Stimulated activated CD8-positive, alpha-beta memory T cell treated with anti-CD3 and anti-CD28 coated beads, Interleukin-15, amount 100 ng/mL, for 24 hours (primary cell): ENCODE measurements around the gene NDUFS1.
"Not testable (repeated sequence)": the region's sequence is repeated elsewhere in the genome, so short reads cannot be mapped to it uniquely, and the experiment has no call there.

Experiments used
- DNase-seq: peaks from one replicate; pipeline ENCODE4 v3.0.0-alpha.2; 2020; ENCODE audit warnings: low read depth

Gene NDUFS1

DNA sequence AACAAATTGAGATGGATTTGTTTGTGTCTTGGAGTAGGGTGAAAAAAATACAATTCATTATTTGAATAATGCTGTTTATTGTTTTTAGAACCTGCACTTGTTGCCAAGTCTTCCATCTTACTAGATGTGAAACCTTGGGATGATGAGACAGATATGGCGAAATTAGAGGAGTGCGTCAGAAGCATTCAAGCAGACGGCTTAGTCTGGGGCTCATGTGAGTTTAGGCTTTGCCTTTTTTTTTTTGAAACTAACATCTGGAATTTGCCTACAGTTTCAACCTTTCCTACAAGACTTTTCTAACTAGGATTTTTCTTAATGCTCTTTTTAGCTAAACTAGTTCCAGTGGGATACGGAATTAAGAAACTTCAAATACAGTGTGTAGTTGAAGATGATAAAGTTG, 3.2 kb upstream of the NDUFS1 start:
- not testable (repeated sequence) for DNase-seq

DNA sequence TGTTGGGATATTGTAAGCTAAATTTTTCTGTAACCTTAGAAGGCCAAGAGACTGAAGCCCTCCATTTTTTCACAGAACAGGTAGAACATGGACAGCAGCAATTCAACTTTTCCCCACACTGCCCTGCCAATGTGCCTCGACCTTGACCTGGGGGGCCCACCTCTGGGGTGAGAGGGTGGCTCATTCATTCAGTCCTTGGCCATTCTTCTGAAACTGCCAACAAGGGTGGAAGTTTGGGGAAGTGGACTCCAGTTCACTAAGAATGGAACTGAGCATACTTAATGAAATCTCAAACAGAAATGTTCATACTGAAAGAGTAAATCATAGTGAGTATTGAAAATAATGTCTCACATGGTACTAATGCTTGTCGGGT, 1.5 kb upstream of the NDUFS1 start:
- no peak for DNase-seq

DNA sequence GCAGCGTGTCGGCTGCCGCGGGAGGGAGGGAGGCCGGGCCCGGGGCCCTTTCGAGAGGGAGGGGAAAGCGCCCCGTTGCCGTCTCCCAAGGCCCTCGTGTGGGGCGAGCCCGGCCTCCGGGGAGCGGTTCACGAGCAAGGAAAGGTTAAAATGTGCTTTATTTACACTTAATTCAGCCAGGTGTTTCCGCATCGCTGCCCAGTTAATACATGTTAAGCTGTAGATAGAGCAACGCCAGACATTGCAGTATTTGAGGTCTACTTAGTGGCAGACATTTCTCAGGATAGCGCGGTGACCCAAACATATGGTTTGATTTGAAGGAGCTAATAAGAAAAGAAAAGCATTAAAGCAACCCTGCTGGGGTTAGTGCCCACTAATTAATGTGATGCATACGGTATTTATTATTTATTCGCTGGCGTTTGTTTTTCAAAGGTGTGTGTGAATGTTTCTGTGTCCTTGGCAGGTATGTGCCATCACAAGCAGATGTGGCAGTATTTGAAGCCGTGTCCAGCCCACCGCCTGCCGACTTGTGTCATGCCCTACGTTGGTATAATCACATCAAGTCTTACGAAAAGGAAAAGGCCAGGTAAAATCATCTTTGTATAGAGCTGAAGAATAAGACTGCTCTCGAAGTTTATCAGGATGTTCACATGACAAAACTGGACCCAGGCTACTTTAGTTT, 1.0 kb upstream of the NDUFS1 start:
- DNase-seq: no peak

DNA sequence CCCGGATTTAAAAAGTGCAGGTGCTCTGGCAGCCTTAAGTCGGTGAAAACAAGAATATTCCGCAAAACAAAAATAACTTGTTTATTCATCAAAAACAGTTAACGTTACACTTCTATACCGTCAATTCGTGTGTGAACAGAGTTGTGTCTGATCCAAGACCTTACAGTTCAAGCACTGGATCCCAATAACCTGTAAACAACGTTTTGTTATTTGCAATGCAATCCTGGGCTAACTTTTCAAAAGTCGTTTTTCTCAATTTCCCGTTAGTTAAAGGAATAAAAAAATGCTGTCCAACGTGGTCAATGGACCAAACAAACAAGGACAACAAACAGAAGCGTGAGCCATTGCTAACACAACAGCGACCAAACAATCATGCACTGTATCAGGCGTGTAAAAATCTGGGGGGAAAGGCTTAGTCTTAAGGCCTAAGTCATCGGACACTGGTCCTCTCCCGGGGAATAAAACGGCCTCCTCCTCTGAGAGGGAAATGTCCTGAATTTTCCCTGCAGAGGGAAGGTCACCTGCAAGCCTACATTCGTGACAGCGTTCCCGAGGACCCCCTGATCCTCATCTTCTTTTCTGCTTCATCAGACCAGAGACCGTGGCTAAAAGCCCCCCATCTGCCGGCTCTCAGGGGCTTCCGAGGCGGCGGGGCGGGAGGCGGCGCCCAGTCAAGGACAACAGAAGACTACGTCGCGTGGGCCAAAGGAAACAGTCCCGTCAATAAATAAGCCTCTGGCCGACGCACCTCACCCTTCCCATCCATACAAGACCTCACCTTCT, 490 bp downstream of the NDUFS1 start:
- DNase-seq: no peak

DNA sequence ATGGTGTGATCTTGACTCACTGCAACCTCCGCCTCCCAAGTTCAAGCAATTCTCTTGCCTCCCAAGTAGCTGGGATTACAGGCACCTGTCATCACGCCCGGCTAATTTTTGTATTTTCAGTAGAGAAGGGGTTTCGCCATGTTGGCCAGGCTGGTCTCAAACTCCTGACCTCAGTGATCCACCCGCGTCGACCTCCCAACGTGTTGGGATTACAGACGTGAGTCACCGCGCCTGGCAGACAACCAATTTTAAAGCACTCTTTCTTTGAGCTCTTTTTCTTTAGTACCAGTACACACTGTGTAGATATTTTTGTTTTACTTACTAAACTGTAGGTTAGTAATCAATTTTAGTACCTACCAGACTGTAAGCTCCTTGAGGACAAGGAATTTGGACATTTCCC, 2.2 kb downstream of the NDUFS1 start:
- DNase-seq: not testable (repeated sequence)

DNA sequence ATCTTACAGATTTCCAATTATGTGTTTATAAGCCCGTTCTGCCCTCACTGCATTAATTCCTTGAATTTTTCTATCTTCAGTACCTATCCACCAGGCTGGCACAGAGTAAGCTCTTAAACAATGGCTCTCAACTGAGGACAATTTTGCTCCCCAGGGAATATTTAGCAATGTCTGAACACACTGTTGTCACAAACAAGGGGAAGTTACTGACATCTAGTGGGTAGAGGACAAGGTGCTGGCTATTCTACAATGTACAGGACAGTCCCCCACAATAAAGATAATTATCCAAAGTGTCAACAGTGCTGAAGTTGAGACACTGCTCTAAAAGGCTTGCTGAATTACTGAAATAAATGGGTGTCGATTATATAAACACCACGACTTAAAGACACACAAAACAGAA, 5.0 kb downstream of the NDUFS1 start:
- no peak for DNase-seq

DNA sequence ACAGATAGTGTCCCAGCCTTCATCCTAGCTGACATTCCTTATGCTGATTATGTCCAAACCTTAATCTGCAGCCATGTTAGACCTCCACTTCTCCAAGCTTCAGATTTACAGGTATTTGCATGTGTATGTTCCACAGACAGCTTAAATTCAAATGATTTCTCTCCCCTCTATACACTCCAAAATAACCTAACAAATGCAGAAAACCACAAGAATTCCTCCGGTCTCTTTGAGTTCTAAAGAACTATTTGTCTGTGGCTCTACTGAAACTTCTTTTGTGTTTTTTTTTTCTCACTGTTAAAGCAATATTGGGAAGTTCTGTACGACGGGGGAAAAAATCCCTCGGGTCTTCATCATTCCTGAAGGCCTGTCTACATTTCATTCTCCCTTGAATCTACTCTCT, 8.6 kb downstream of the NDUFS1 start:
- DNase-seq: no peak

DNA sequence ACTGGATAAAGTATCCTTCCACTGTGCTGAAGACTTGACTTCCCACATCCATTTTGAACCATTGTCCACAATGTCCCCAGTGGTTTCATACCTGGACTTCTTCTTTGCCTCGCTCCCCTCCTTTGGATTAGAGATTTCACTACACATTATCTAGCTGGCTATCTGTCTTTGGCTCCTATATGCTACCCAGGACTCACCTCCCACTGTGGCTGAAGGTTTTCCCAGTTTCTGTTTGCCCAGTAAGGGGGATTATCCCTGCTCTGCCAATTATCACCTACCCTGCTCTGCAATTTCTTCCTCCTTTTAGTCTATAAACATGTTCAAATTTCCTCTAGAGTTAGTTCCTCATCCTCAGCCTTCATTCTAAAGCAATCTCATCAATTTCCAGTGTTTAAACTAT, 9.1 kb downstream of the NDUFS1 start:
- DNase-seq: no peak

DNA sequence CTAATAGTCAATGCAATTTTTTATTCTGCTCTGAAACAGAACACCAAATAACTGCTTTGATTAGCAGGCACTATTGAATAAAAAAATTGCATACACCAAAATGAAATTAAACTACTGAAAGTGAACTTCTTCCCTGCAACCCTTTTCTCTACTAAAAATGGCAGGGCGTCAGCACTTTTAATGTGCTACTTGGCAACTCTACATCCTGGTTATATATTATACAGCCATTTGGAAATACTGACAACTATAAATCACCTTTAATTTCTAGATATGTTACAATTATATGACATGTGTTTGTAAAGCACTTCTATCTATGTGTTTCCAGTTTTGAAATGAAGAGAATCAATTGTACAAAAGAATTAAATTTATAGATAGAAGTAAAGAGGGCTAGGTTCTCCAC, 9.9 kb downstream of the NDUFS1 start:
- no peak for DNase-seq

DNA sequence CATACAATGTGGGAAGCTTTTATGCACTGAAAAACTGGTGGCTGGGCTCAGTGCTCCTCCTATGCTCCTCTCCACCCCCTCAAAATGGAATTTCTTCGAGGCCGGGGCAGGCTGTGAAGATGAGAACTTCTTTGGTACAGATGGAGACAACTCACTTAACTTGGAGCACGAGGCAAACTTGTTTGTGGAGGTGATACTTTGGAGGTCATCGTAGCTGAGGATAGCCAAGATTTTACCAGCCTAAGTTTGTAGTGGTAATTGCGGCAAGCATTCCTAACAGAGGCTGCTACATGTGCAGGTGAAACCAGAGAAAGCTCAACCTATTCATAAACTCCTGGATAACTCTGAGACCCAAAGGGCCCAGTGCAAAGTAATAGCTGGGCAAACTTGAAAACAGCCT, 13.6 kb downstream of the NDUFS1 start:
- no peak for DNase-seq

DNA sequence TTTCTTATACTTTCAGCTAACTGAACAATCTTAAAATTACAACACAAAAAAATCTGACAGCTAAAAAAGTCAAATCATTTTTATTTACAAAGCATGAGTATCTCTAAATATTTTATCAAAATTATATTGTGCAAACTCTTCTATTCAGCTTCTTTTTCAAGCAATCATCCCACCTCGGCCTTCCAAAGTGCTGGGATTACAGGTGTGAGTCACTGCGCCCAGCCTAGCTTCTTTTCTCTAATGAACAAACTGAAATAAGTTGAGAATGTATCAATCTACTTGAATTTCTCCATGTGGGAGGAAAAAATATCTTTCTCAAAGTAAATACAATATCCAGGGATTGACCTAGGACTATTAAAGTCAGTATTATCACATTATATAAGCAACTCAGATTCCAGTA, 14.9 kb downstream of the NDUFS1 start:
- DNase-seq: no peak

DNA sequence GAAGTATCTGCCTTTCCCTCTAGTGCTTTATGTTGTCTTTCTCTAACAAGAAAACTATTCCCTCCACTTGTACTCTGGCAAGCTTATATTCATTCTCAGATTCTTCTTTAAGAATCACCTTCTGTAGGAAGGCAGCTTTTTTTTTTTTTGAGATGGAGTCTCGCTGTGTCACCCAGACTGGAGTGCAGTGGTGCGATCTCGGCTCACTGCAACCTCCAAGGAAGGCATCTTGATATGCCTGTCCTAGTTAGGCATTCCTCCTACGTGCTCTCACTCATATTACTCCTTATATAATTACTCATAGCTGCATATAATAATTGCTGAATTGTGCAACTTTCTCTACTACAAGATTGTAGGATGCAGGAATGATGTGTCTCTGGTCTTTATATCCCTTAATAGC, 15.8 kb downstream of the NDUFS1 start:
- no peak for DNase-seq

DNA sequence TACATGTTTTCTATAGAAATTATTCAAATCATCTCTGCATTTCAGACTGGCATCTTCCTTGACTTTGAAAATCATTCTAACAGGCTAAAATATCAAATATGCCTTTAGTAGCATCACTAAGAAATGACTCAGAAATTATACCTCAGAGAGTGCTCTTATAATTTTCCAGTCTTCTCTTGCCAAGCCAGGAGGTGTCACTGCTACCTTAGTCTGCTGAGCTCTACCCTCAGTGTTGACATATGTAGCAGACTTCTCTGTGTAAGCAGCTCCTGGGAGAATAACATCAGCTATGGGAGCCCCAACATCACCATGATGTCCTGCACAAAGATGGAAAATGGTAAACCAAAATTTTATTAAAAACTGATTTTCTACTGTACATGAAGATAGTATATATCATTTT, 31.6 kb downstream of the NDUFS1 start:
- DNase-seq: no peak

DNA sequence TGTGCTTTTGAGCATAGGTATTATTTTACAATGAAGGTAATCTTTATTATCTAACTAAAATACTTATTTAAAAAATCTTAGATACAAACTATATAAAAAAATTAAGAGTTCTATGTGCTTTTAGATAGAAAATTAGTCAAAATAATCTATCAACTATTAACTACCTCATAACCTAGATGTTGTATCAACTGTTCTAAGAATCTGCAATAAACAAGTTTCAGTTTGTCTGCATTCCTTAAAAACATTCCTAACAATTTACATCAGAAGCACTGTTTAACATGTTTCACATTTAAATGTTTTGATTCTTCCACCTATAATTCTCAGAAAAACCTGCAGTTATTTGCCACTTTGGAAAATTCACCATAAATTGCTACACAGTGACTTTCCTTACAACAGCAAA, 33.3 kb downstream of the NDUFS1 start:
- DNase-seq: no peak

DNA sequence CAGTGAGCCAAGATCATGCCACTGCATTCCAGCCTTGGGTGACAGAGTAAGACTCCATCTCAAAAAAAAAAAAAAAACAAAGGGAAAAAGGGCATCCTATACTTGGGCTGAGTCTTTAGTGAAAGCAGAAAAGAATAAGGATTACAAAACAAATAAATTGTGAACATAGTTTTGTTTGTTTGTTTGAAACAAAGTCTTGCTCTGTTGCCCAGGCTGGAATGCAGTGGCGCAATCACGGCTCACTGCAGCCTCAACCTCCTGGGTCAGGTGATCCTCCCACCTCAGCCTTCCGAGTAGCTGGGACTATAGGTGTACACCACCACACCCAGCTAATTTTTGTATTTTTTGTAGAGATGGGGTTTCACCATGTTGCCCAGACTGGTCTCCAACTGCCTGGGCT, 36.7 kb downstream of the NDUFS1 start:
- not testable (repeated sequence) for DNase-seq

DNA sequence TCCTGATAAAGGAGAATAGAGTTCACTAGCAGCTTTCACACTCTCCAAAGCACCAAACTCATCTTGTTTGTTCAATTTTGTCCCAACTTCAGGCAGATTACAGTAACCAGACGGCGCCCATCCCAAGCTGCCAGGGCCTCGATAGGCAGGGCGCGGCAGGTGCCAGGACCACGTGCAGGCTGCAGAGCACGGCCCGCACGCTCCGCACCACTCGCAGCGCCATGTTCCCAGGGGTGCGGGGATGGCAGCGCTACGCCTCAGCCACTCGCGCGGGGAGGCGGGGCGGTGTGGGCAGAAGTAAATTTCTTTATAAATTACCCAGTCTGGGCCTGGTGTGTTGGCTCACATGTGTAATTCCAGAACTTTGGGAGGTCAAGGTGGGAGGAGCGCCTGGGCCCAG, 43.0 kb downstream of the NDUFS1 start:
- no peak for DNase-seq

DNA sequence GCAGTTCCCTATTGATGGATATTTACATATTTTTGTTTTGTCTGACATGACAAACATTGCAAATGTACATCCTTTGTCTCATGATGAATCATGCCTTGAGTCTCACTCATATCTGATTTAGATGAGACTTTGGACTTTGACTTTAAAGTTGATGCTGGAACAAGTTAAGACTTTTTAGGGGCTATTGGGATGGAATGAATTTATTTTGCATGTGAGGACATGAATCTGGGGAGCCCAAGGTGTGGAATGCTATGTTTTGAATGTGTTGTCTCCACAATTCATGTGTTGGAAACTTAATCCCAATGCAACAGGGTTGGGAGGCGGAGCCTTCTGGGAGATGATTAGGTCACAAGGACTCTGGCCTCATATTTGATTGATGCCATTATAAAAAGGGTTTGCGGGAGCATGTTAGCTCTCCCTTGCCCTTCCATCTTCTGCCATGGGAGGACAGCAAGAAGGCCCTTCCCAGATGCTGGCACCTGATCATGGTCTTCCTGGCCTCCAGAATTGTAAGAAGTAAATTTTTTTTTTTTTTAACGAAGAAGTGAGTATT, 44.1 kb downstream of the NDUFS1 start:
- DNase-seq: no peak

DNA sequence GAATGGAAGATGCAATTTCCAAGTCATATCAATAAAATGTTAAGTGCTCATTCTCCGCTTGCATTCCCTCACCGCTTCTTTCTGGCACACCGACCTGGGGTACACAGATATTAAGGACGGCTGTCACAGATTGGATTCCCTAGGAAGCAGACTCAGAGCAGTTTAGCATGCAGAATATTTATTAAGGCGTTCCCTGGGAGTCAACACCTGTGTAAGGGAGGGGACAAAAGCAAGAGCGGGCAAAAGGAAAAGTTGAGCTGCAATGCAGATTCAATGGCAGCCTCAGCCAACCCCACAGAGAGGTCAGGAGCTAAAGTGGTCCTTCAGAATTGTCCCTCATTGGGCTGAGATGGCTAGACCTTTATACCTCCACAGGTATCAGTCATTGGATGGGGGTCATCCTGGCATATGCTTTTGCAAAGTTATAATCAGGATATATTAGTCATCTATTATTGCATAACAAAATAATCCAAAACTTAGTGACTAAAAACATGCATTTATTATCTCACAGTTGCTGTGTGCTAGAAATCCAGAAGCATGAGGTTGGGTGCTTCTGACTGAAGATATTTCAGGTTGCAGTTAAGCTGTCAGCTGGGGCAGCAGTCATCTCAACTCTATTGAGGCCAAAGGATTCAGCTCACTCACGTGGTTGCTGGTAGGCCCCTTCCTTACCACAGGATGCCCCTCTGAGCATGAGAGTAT, 46.2 kb downstream of the NDUFS1 start:
- no peak for DNase-seq

DNA sequence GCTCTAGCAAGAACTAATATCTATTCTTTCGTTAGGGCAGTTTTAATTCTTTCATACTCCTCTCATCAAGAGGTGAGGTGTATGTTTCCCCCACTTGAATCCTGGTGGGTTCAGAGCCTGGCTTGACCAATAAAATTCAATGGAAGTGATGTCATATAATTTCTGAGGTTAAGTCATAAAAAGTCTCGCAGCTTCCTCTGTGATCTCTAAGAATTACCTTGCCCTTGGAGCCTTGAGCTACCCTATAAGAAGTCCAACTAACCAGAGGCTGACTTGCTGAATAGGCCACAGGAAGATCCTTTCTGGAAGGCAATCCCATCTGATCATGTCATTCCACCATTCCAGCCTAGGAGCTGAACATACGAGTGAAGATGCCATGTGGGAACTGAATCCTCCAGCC, 47.1 kb downstream of the NDUFS1 start:
- DNase-seq: no peak

DNA sequence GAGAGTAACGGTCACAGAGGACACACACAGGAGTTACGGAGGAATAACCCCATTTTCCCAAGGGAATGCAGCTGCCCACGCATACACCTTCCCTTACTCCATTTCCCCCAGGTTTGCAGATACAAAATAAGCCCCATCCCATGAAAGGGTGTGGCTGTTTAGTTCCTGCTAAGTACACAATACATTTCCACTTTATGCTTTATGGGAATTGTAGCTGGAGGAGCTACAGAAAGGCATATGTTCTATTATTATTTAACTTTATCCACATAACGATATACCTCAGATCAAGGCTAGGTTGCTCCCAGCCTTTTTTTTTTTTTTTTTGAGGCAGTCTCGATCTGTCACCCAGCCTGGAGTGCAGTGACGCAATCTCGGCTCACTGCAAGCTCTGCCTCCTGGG, 50.5 kb downstream of the NDUFS1 start:
- DNase-seq: no peak

DNA sequence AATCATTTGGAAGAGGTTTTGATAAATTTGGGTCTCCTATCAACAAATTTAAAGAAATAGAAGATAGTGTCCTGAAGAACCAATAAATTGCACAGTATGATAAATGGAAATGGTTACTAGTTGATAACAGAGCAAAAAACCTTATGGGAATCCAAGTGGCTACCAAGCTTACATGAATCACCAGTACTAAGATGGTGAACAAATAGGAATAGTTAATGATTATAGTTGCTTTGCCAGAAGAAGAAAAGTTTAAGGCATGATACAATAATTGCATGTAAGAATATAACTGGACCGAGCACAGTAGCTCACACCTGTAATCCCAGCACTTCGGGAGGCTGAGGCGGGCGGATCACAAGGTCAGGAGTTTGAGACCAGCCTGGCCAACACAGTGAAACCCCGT, 53.7 kb downstream of the NDUFS1 start:
- no peak for DNase-seq

DNA sequence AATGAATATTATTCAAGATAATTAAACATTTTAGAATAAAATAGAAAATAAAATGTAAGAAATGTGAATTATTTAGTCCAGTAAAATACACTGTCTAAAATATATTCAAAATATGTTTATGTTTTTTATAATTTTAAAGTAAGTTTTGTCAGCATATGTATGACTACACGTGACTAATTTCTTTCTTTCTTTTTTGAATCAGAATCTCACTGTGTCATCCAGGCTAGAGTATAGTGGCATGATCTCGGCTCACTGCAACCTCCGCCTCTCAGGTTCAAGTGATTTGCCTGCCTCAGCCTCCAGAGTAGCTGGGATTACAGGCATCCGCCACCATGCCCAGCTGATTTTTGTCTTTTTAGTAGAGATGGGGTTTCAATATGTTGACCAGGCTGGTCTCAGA, 54.2 kb downstream of the NDUFS1 start:
- no peak for DNase-seq

DNA sequence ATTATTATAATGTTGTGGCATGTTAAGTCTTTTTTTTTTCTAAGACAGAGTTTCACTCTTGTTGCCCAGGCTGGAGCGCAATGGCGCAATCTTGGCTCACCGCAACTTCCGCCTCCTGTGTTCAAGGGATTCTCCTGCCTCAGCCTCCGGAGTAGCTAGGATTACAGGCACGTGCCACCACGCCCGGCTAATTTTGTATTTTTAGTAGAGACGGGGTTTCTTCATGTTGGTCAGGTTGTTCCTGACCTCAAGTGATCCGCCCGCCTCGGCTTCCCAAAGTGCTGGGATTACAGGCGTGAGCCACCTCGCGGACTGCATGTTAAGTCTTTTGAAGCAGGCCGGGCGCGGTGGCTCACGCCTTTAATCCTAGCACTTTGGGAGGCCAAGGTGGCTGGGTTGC, 60.4 kb downstream of the NDUFS1 start:
- not testable (repeated sequence) for DNase-seq
